Kidney epithelial cell (primary cell): ENCODE data around the gene ATXN7. TPM values are rescaled to one million over a fixed set of nuclear protein-coding genes. Genes with fewer than 3 reads are reported as not detected.

ENCODE experiments used
- DNase-seq: peaks from one replicate; pipeline ENCODE4 v3.0.0-alpha.2; 2010; ENCODE audit warnings: low read depth
- H3K27me3 ChIP-seq: 2 replicates; pipeline ENCODE4 v1.6.0; 2011; ENCODE audit warnings: low read length; ENCODE audit not compliant: control insufficient read depth, insufficient read depth
- H3K36me3 ChIP-seq: 2 replicates; pipeline ENCODE4 v1.5.1; 2011; ENCODE audit warnings: low read length; ENCODE audit not compliant: control insufficient read depth, insufficient read depth
- H3K4me3 ChIP-seq: 2 replicates; pipeline ENCODE4 v1.5.1; 2011; ENCODE audit warnings: low read depth, mild to moderate bottlenecking, control low read depth, low read length
- total RNA-seq: library from RNA; depleted of rRNA; stranded (reverse); fragments of >200 nt; gene quantifications from 2 replicates; pipeline ENCODE4 v1.2.3, GENCODE V29; 2015
- TF ChIP-seq, protein P1 (sequence below): IDR thresholded peaks from 2 replicates; pipeline ENCODE4 v1.5.1; 2011; ENCODE audit warnings: mild to moderate bottlenecking, moderate library complexity, low read length, control low read depth, inconsistent platforms; ENCODE audit not compliant: insufficient read depth, poor library complexity, severe bottlenecking

The ATXN7 gene
- total RNA-seq, 1 donor from 2014 or later = 12.3 TPM

DNA sequence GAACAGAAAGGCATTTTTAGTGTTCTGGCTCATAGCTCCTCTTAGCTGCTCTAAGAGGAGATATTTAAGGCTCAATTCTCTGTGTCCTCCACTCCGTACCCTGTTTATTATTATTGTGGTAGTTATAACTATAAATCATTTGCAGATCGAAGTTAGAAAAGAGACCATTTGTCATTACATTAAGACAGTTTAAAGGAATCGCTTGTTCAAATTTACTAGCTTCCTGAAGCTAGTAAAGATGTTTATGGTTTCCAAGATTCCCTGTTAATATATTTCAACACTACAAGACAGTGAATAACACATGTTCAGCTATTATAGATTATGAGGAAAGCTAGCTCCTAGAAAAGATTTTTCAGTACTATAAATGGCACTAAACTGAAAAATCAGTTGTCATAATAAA lies 12.6 kb downstream of the ATXN7 start:
- no peak for DNase-seq
- Histone ChIP-seq H3K36me3 (no peaks in the 10 kb centered on the region), H3K4me3 (no peak overlapping the region), H3K27me3 (no peaks in the 10 kb centered on the region)
- TF ChIP-seq, protein P1, sequence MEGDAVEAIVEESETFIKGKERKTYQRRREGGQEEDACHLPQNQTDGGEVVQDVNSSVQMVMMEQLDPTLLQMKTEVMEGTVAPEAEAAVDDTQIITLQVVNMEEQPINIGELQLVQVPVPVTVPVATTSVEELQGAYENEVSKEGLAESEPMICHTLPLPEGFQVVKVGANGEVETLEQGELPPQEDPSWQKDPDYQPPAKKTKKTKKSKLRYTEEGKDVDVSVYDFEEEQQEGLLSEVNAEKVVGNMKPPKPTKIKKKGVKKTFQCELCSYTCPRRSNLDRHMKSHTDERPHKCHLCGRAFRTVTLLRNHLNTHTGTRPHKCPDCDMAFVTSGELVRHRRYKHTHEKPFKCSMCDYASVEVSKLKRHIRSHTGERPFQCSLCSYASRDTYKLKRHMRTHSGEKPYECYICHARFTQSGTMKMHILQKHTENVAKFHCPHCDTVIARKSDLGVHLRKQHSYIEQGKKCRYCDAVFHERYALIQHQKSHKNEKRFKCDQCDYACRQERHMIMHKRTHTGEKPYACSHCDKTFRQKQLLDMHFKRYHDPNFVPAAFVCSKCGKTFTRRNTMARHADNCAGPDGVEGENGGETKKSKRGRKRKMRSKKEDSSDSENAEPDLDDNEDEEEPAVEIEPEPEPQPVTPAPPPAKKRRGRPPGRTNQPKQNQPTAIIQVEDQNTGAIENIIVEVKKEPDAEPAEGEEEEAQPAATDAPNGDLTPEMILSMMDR = no peak

DNA sequence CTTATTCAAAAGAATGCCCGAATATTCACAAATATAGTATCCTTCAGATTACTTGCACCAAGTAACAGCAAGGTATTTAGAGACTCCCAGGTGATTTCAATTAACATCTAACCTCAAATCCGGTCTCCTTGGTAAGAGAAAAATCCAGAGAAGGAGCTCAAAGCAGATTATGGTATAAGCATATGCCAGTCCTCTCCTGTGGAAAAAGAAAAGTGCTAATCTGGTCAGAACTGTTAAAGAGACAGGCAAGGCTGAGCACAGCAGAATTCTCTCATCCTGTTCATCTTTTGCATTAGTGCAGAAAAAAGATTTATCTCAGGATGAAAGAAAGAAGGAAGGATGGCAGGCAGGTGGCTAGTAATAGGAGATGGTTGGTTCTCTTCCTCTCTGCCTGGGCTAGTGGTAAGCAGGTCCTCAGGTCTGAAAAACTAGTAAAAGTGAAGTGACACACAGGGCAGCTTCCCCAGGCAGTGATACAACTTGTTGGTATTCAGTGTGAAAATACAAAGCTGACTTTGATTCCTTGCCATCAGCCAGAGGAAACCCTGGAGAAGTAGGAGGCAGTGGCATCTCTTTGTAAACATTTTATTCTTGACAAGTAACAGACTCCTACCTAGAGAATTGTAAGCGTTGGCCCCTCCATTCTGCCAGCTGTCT lies 14.2 kb downstream of the ATXN7 start:
- DNase-seq = no peak
- Histone ChIP-seq H3K4me3 (no peak overlapping the region), H3K36me3 (no peaks in the 10 kb centered on the region), H3K27me3 (no peaks in the 10 kb centered on the region)
- TF ChIP-seq, protein P1 = no peak

DNA sequence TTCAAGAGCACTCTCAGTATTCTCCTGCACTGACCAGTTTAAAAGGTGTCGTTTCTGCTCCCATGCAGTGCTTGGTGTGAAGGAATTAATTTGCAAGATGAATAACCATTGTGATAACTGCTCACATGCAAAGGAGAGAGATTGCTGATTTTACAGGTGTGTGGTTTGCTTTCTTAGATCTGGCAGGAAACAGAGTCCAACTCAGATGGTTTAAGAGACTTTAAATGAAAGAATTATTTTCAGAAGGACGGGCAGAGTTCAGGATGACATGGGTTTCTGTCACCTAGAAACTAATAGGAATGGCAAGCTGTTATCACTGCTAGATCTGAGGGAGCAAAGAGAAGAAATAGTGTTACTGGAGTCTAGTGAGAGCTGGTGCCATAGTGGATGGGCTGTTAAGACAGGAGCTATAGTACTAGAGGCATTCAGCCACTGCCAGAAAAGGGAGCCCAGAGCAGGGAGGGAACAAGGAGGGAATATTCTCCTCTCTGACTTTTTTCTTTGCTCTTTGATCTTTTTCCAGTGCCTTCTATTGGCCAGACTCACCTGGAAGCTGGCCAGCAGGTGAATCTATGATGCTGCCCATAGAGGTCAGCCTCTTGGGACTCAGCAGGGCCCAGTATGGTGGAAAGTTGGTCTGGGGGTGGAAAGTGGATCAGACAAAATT lies 14.9 kb downstream of the ATXN7 start:
- H3K4me3 ChIP-seq = no peak overlapping the region
- DNase-seq = no peak
- H3K27me3 ChIP-seq = no peaks in the 10 kb centered on the region
- TF ChIP-seq, protein P1 = no peak
- H3K36me3 ChIP-seq = no peaks in the 10 kb centered on the region

DNA sequence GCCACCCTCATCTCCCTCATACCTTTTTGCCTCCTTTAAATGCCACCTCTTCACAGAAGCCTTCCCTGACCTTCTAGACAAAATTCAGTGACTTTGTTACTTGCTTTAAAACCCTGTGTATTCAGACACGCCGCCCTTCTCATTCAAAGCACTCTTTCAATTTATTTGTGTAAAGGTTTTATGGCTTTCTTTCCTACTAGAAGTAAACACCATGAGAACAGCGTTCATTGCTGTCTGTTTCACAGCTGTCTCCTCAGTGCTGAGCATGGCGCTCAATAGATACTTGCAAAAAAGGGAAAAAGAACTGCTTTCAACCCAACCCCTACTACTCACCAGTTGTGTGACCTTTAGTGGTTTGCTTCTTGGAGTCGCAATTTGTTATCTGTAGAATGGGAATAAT lies 17.0 kb downstream of the ATXN7 start:
- TF ChIP-seq, protein P1 = no peak
- Histone ChIP-seq H3K27me3 (no peaks in the 10 kb centered on the region), H3K4me3 (no peak overlapping the region), H3K36me3 (no peaks in the 10 kb centered on the region)
- DNase-seq = no peak

DNA sequence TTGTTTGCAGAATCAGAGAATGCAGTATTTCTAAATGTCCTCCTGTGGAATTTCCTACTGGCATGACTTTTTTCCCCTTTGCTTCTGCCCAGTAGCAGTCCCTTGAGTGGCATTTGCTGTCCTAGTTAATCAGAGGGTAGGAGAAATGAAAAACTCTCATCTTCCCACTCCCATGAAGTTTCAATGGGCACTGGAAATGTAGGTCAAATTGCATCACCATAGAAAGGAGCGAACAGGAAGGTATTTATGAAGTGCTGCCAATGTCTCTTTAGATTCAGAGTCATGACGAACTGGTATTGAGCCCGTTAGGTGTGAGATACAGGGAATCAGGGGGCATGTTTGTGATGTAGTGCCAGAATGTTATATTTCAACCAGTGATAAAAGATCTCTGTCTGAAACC lies 23.2 kb downstream of the ATXN7 start:
- Histone ChIP-seq H3K4me3 (no peak overlapping the region), H3K27me3 (no peaks in the 10 kb centered on the region), H3K36me3 (no peaks in the 10 kb centered on the region)
- no peak for DNase-seq
- TF ChIP-seq, protein P1 = no peak

DNA sequence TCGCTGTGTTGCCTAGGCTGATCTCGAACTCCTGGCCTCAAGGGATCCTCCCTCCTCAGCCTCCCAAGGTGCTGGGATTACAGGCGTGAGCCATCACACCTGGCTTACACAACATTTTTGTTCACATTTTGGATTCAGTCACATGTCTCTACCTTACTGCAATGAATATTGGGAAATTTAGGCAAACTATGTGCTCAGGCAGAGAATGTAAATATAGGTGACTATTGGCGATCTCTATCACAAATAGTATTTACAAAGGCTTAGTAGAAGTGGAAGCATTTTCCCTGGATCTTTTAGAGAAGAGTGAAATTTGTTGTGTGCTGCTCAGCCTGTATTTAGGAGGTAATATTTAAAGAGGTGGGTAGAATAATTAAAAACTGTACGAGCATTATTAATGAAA lies 27.9 kb downstream of the ATXN7 start:
- Histone ChIP-seq H3K36me3 (no peaks in the 10 kb centered on the region), H3K27me3 (no peaks in the 10 kb centered on the region)
- no peak for DNase-seq

More for the DNA sequence above, 27.9 kb downstream of the ATXN7 start:
- no peak overlapping the region for H3K4me3 ChIP-seq
- TF ChIP-seq, protein P1 = no peak
